GDM1 (cell line): ENCODE results near the gene TFCP2L1.

ENCODE experiments used
- DNase-seq: peaks from one replicate; lab custom pipeline; 2025; lab: John Stamatoyannopoulos, UW

Gene TFCP2L1

GRCh38 chr2:121266543-121267106 lies 18.4 kb downstream of the TFCP2L1 start:
- DNase-seq: no peak

- DNase-seq: no peak
Measured at GRCh38 chr2:121263996-121264715, 20.8 kb downstream of the TFCP2L1 start.

GRCh38 chr2:121260370-121261154 lies 24.4 kb downstream of the TFCP2L1 start:
- DNase-seq: no peak

GRCh38 chr2:121258051-121258450 lies 27.0 kb downstream of the TFCP2L1 start:
- DNase-seq: no peak

- peak; percentile 56 for DNase-seq
Measured at GRCh38 chr2:121257480-121257840, 27.5 kb downstream of the TFCP2L1 start.

- no peak for DNase-seq
Measured at GRCh38 chr2:121256720-121257479, 28.1 kb downstream of the TFCP2L1 start.

- no peak for DNase-seq
Measured at GRCh38 chr2:121255358-121255757, 29.6 kb downstream of the TFCP2L1 start.

GRCh38 chr2:121254748-121255147 lies 30.3 kb downstream of the TFCP2L1 start:
- DNase-seq: no peak

- DNase-seq: no peak
Measured at GRCh38 chr2:121253674-121254240, 31.2 kb downstream of the TFCP2L1 start.

- no peak for DNase-seq
Measured at GRCh38 chr2:121253021-121253673, 31.9 kb downstream of the TFCP2L1 start.

- DNase-seq: no peak
Measured at GRCh38 chr2:121251497-121251896, 33.5 kb downstream of the TFCP2L1 start.

- no peak for DNase-seq
Measured at GRCh38 chr2:121248766-121249343, 36.1 kb downstream of the TFCP2L1 start.

- DNase-seq: no peak
Measured at GRCh38 chr2:121247971-121248370, 37.0 kb downstream of the TFCP2L1 start.

- no peak for DNase-seq
Measured at GRCh38 chr2:121247534-121247933, 37.5 kb downstream of the TFCP2L1 start.

- DNase-seq: no peak
Measured at GRCh38 chr2:121246704-121247255, 38.2 kb downstream of the TFCP2L1 start.

GRCh38 chr2:121245913-121246312 lies 39.1 kb downstream of the TFCP2L1 start:
- DNase-seq: no peak

GRCh38 chr2:121245120-121245820 lies 39.7 kb downstream of the TFCP2L1 start:
- no peak for DNase-seq

GRCh38 chr2:121244616-121245015 lies 40.4 kb downstream of the TFCP2L1 start:
- DNase-seq: no peak

GRCh38 chr2:121243821-121244460 lies 41.1 kb downstream of the TFCP2L1 start:
- DNase-seq: no peak

- DNase-seq: no peak
Measured at GRCh38 chr2:121242976-121243375, 42.0 kb downstream of the TFCP2L1 start.
